C4-2B (cell line): ENCODE results near the gene GMDS.
A peak's percentile ranks its signal among the peaks of the same experiment; 100 is the strongest.
"Not testable (repeated sequence)": the region's sequence is repeated elsewhere in the genome, so short reads cannot be mapped to it uniquely, and the experiment has no call there.

Experiments used
- H3K27ac ChIP-seq: fragments of 450-650 bp; 2 replicates; pipeline ENCODE4 v1.5.1; 2017
- CTCF ChIP-seq: fragments of 450-650 bp; conservative IDR thresholded peaks from 2 replicates; pipeline ENCODE4 v1.5.1; 2017; ENCODE audit warnings: mild to moderate bottlenecking
- ZFX ChIP-seq: fragments of 450-650 bp; IDR thresholded peaks from 2 replicates; pipeline ENCODE4 v1.6.1; 2017

Gene GMDS

GRCh38 chr6:1695546-1696462 is 549.6 kb downstream of the GMDS start:
- no peak overlapping the region for H3K27ac ChIP-seq
- TF ChIP-seq CTCF (no peak), ZFX (no peak)

GRCh38 chr6:1691828-1692227 is 553.6 kb downstream of the GMDS start:
- H3K27ac ChIP-seq = not testable (repeated sequence)

- H3K27ac ChIP-seq = not testable (repeated sequence)
These were observed 554.7 kb downstream of the GMDS start for GRCh38 chr6:1690656-1691055.

- H3K27ac ChIP-seq = no peak overlapping the region
These were observed 556.3 kb downstream of the GMDS start for GRCh38 chr6:1689141-1689540.

GRCh38 chr6:1688396-1688795 is 557.0 kb downstream of the GMDS start:
- TF ChIP-seq CTCF (no peak), ZFX (no peak)
- no peak overlapping the region for H3K27ac ChIP-seq

More at GRCh38 chr6:1689141-1689540, 556.3 kb downstream of the GMDS start:
- TF ChIP-seq CTCF = no peak

- no peak overlapping the region for H3K27ac ChIP-seq
- TF ChIP-seq ZFX (no peak), CTCF (no peak)
These were observed 558.0 kb downstream of the GMDS start for GRCh38 chr6:1687402-1687801.

GRCh38 chr6:1686117-1687098 is 559.0 kb downstream of the GMDS start:
- no peak overlapping the region for H3K27ac ChIP-seq
- TF ChIP-seq CTCF (peak; percentile 57), ZFX (no peak)

GRCh38 chr6:1679688-1680068 is 565.7 kb downstream of the GMDS start:
- peak overlapping the region; percentile 63 for H3K27ac ChIP-seq
- TF ChIP-seq CTCF (no peak), ZFX (no peak)
